Measurements from ENCODE around the gene CABP1.
"Not testable (repeated sequence)": the region's sequence is repeated elsewhere in the genome, so short reads cannot be mapped to it uniquely, and the experiment has no call there.

Gene CABP1

GRCh38 chr12:120668091-120668867, 27.9 kb downstream of the CABP1 start:
- no peak for DNase-seq (ENCODE audit: low spot score)

GRCh38 chr12:120668868-120669840, 28.7 kb downstream of the CABP1 start:
- DNase-seq (ENCODE audit: low spot score), result peak; percentile 90

GRCh38 chr12:120670237-120670636, 29.8 kb downstream of the CABP1 start:
- not testable (repeated sequence) for DNase-seq (ENCODE audit: low spot score)

- DNase-seq (ENCODE audit: low spot score), result no peak
These were observed 30.2 kb downstream of the CABP1 start for GRCh38 chr12:120670667-120671066.

- DNase-seq (ENCODE audit: low spot score), result peak; percentile 64
These were observed 33.7 kb downstream of the CABP1 start for GRCh38 chr12:120674097-120674636.

GRCh38 chr12:120677765-120678473, 37.5 kb downstream of the CABP1 start:
- DNase-seq (ENCODE audit: low spot score), result no peak

GRCh38 chr12:120678572-120678971, 38.1 kb downstream of the CABP1 start:
- no peak for DNase-seq (ENCODE audit: low spot score)

GRCh38 chr12:120680165-120680738, 39.8 kb downstream of the CABP1 start:
- DNase-seq (ENCODE audit: low spot score), result no peak

GRCh38 chr12:120684523-120684932, 44.1 kb downstream of the CABP1 start:
- DNase-seq (ENCODE audit: low spot score), result no peak

GRCh38 chr12:120685522-120685921, 45.1 kb downstream of the CABP1 start:
- DNase-seq (ENCODE audit: low spot score), result no peak

GRCh38 chr12:120686151-120686689, 45.8 kb downstream of the CABP1 start:
- peak; percentile 98 for DNase-seq (ENCODE audit: low spot score)

GRCh38 chr12:120686690-120687577, 46.5 kb downstream of the CABP1 start, which contains the start of gene MLEC:
Gene MLEC, plus strand, starts transcription at chr12:120687149. Its CDS starts 148 bp downstream, at chr12:120687297.
- peak; percentile 100 for DNase-seq (ENCODE audit: low spot score)

- DNase-seq (ENCODE audit: low spot score), result no peak
These were observed 47.3 kb downstream of the CABP1 start for GRCh38 chr12:120687578-120688289.

GRCh38 chr12:120688527-120689071, 48.2 kb downstream of the CABP1 start:
- no peak for DNase-seq (ENCODE audit: low spot score)

GRCh38 chr12:120689397-120690082, 49.1 kb downstream of the CABP1 start:
- DNase-seq (ENCODE audit: low spot score), result no peak

GRCh38 chr12:120690083-120690450, 49.6 kb downstream of the CABP1 start:
- no peak for DNase-seq (ENCODE audit: low spot score)

- DNase-seq (ENCODE audit: low spot score), result no peak
These were observed 50.6 kb downstream of the CABP1 start for GRCh38 chr12:120690978-120691377.

- no peak for DNase-seq (ENCODE audit: low spot score)
These were observed 52.2 kb downstream of the CABP1 start for GRCh38 chr12:120692524-120693033.
